GM21619 (cell line): ENCODE results near the gene TANC1.

ENCODE experiments used
- ATAC-seq: cut with Tn5 transposase; IDR thresholded peaks from one replicate; pipeline ENCODE4 v1.9.1; 2021; ENCODE audit not compliant: unreplicated experiment

TANC1 gene

GRCh38 chr2:159246325-159246988 lies 278.0 kb downstream of the TANC1 start:
- no peak for ATAC-seq

GRCh38 chr2:159249990-159250715 lies 281.7 kb downstream of the TANC1 start:
- ATAC-seq: peak; percentile 56

- ATAC-seq: no peak
These were observed 283.1 kb downstream of the TANC1 start for GRCh38 chr2:159251296-159252173.

- no peak for ATAC-seq
These were observed 284.5 kb downstream of the TANC1 start for GRCh38 chr2:159252905-159253304.

GRCh38 chr2:159256159-159256558 lies 287.7 kb downstream of the TANC1 start:
- no peak for ATAC-seq

- no peak for ATAC-seq
These were observed 293.8 kb downstream of the TANC1 start for GRCh38 chr2:159262226-159262625.

- no peak for ATAC-seq
These were observed 294.5 kb downstream of the TANC1 start for GRCh38 chr2:159262904-159263303.

GRCh38 chr2:159265171-159265576 lies 296.7 kb downstream of the TANC1 start:
- no peak for ATAC-seq

GRCh38 chr2:159266554-159266953 lies 298.1 kb downstream of the TANC1 start:
- ATAC-seq: peak; percentile 60

- ATAC-seq: no peak
These were observed 299.5 kb downstream of the TANC1 start for GRCh38 chr2:159267921-159268320.

GRCh38 chr2:159270744-159271379 lies 302.4 kb downstream of the TANC1 start:
- no peak for ATAC-seq

GRCh38 chr2:159272156-159272555 lies 303.7 kb downstream of the TANC1 start:
- no peak for ATAC-seq

GRCh38 chr2:159275111-159275510 lies 306.7 kb downstream of the TANC1 start:
- ATAC-seq: no peak

GRCh38 chr2:159279700-159280099 lies 311.3 kb downstream of the TANC1 start:
- ATAC-seq: no peak

GRCh38 chr2:159281002-159281401 lies 312.6 kb downstream of the TANC1 start:
- no peak for ATAC-seq
